Endothelial cell of umbilical vein (primary cell): ENCODE measurements around the gene AFTPH. TPM values are rescaled to one million over a fixed set of nuclear protein-coding genes. Genes with fewer than 3 reads are reported as not detected.

ENCODE experiments used
- BruUV-seq: library from RNA; stranded (reverse); fragments of 400-500 nt; replicated peaks from 2 replicates; lab custom pipeline; 2021; lab: Mats Ljungman, UMichigan
- CTCF ChIA-PET: fragments of 300-600, 350-600 bp; sonication (Branson Sonifier 250); formaldehyde crosslinking; loops from one replicate; lab custom pipeline; 2021; ENCODE audit warnings: antibody characterized with exemption, inconsistent platforms; lab: Charles Lee
- POLR2A ChIA-PET: fragments of 300-600, 350-600 bp; sonication (Branson Sonifier 250); formaldehyde crosslinking; loops from one replicate; lab custom pipeline; 2021; ENCODE audit warnings: antibody characterized with exemption, inconsistent platforms; lab: Charles Lee
- DNase-seq: peaks from one replicate; pipeline ENCODE4 v3.0.0-alpha.2; 2011; ENCODE audit warnings: low read depth, low spot score
- FAIRE-seq: peaks from 2 replicates; lab custom pipeline; 2011; peaks lifted over from hg19 to GRCh38; lab: Jason Lieb, UNC
- H2AFZ ChIP-seq: 2 replicates; pipeline ENCODE4 v1.6.0; 2012; ENCODE audit warnings: low read depth, low read length, control low read depth, inconsistent platforms
- H3K27ac ChIP-seq: 2 replicates; pipeline ENCODE4 v1.5.1; 2011; ENCODE audit warnings: low read depth, mild to moderate bottlenecking, control low read depth, low read length, moderate library complexity; ENCODE audit not compliant: insufficient read depth
- H3K27me3 ChIP-seq, 2 experiments: 2 replicates each; pipeline versions ENCODE4 v1.6.0 to v1.6.1; 2011; ENCODE audit warnings: low read length in 2 of 2, mixed read lengths in 1 of 2; ENCODE audit not compliant: control insufficient read depth in 2 of 2, insufficient read depth in 2 of 2
- H3K36me3 ChIP-seq, 2 experiments: 2 replicates in 1 of 2; 3 replicates in 1 of 2; pipeline ENCODE4 v1.5.1; 2011; ENCODE audit warnings: low read length in 2 of 2, mild to moderate bottlenecking in 1 of 2, moderate library complexity in 1 of 2; ENCODE audit not compliant: control insufficient read depth in 2 of 2, insufficient read depth in 2 of 2; ENCODE audit errors: extremely low read depth in 1 of 2
- H3K4me1 ChIP-seq: 3 replicates; pipeline ENCODE4 v1.5.1; 2011; ENCODE audit warnings: mild to moderate bottlenecking, low read length; ENCODE audit not compliant: control insufficient read depth, insufficient read depth; ENCODE audit errors: extremely low read depth
- H3K4me2 ChIP-seq: 2 replicates; pipeline ENCODE4 v1.6.1; 2011; ENCODE audit warnings: low read length, control low read depth, mixed read lengths; ENCODE audit not compliant: insufficient read depth
- H3K4me3 ChIP-seq, 3 experiments: fragments of 200-600 bp in 1 of 3; sonication (generic), shearing (Covaris generic) in 1 of 3; replicated peaks in 1 of 3; 2 replicates each; pipeline ENCODE4 v1.5.1; 2011 to 2016; ENCODE audit warnings: control low read depth in 3 of 3, low read length in 3 of 3, mild to moderate bottlenecking in 2 of 3, inconsistent platforms in 1 of 3, low read depth in 1 of 3, moderate library complexity in 1 of 3; ENCODE audit not compliant: insufficient read depth in 1 of 3
- H3K79me2 ChIP-seq: 2 replicates; pipeline ENCODE4 v1.6.0; 2012; ENCODE audit warnings: low read length, inconsistent platforms; ENCODE audit not compliant: control insufficient read depth, insufficient read depth
- H3K9ac ChIP-seq: replicated peaks from 2 replicates; pipeline ENCODE3; 2011; ENCODE audit warnings: low read length, control low read depth; ENCODE audit not compliant: insufficient read depth; ENCODE audit errors: extremely low read depth
- H3K9me1 ChIP-seq: replicated peaks from 3 replicates; pipeline ENCODE4 v1.6.0; 2011; ENCODE audit warnings: mild to moderate bottlenecking, low read length; ENCODE audit not compliant: control insufficient read depth, insufficient read depth; ENCODE audit errors: extremely low read depth
- H3K9me3 ChIP-seq: replicated peaks from 2 replicates; pipeline ENCODE4 v1.5.1; 2012; ENCODE audit warnings: low read length, inconsistent platforms; ENCODE audit not compliant: control insufficient read depth, insufficient read depth
- H4K20me1 ChIP-seq: replicated peaks from 2 replicates; pipeline ENCODE3; 2011; ENCODE audit warnings: mild to moderate bottlenecking, low read length; ENCODE audit not compliant: control insufficient read depth, insufficient read depth; ENCODE audit errors: extremely low read depth
- CTCF ChIP-seq, 2 donors: IDR thresholded peaks; 1 replicate in 1 of 2; 2 replicates in 1 of 2; pipeline ENCODE4 v1.5.1; 2011; ENCODE audit warnings: low read length in 2 of 2, mild to moderate bottlenecking in 2 of 2, moderate library complexity in 2 of 2, control low read depth in 1 of 2, inconsistent platforms in 1 of 2, low read depth in 1 of 2; ENCODE audit not compliant: insufficient read depth in 1 of 2; ENCODE audit errors: extremely low read depth in 1 of 2
- EZH2 ChIP-seq: IDR thresholded peaks from 2 replicates; pipeline ENCODE4 v1.6.1; 2012; ENCODE audit warnings: borderline replicate concordance, low read depth, mild to moderate bottlenecking, moderate library complexity, low read length, inconsistent platforms; ENCODE audit not compliant: severe bottlenecking
- GATA2 ChIP-seq: IDR thresholded peaks from 2 replicates; pipeline ENCODE4 v1.7.0; 2011; ENCODE audit warnings: low read depth, mild to moderate bottlenecking, moderate library complexity, mixed read lengths, low read length; ENCODE audit not compliant: insufficient read length, insufficient read depth
- JUN ChIP-seq: IDR thresholded peaks from 2 replicates; pipeline ENCODE4 v1.6.1; 2011; ENCODE audit warnings: borderline replicate concordance, low read depth; ENCODE audit not compliant: insufficient read length, insufficient read depth
- MAX ChIP-seq: IDR thresholded peaks from 2 replicates; pipeline ENCODE4 v1.6.1; 2011; ENCODE audit not compliant: insufficient read depth, insufficient read length
- POLR2A ChIP-seq: IDR thresholded peaks from 2 replicates; pipeline ENCODE4 v1.6.1; 2012; ENCODE audit warnings: low read depth, mild to moderate bottlenecking, control low read depth, low read length
- POLR2AphosphoS5 ChIP-seq: IDR thresholded peaks from 2 replicates; pipeline ENCODE4 v1.6.1; 2012; ENCODE audit warnings: low read depth, mild to moderate bottlenecking, control low read depth, low read length, moderate library complexity; ENCODE audit not compliant: insufficient read depth
- dilution Hi-C: fragments of 300-500 bp; cut with MboI; formaldehyde crosslinking; loops from one replicate; pipeline ENCODE4 v1.15.0; 2019; ENCODE audit warnings: low sequenced_read_pairs; ENCODE audit not compliant: extremely low pct_ligation_motif_present
- intact Hi-C: fragments of 100-400 bp; cut with micrococcal nuclease; formaldehyde crosslinking; loops from one replicate; pipeline ENCODE4 v1.10.0; 2022
- polyA plus RNA-seq, 4 experiments: library from polyadenylated mRNA; depleted of rRNA in 3 of 4; stranded (reverse) in 3 of 4; unstranded in 1 of 4; fragments of >200 nt; gene quantifications; 2 replicates each; pipeline versions ENCODE4 v1.2.1 to v1.2.3, GENCODE V29; 2011 to 2012; ENCODE audit warnings: missing spikeins in 1 of 4
- total RNA-seq: library from RNA; stranded (reverse); gene quantifications from 2 replicates; pipeline ENCODE4 v1.2.3, GENCODE V29; 2021

AFTPH gene
- total and polyA plus RNA-seq, 2 donors (not counting 3 experiments of a cell fraction or from before 2014, with no cell fraction given), result 6.9 to 15.3 TPM

- POLR2A ChIA-PET, result no interaction called here
- TF ChIP-seq CTCF (IDR thresholded peaks at IDR 0.05; ENCODE audit: extremely low read depth in 1 of 2, insufficient read depth in 1 of 2, low read depth in 1 of 2, low read length in 2 of 2) (no peak), MAX (no peak), POLR2A (no peak), GATA2 (no peak), EZH2 (no peak), POLR2AphosphoS5 (no peak), JUN (no peak)
- no peak overlapping the region for H3K27ac ChIP-seq
- H3K9me3 ChIP-seq, result no peaks in the 10 kb centered on the region
- peaks cover 3% of the 10 kb centered on the region for H3K79me2 ChIP-seq
- FAIRE-seq, result no peak
- H3K4me1 ChIP-seq, result no peaks in the 10 kb centered on the region
- H3K4me2 ChIP-seq, result no peak overlapping the region
- no peak overlapping the region for H3K9ac ChIP-seq
- peaks cover 4% of the 10 kb centered on the region for H4K20me1 ChIP-seq
- no peak overlapping the region for H3K4me3 ChIP-seq
- no peaks in the 10 kb centered on the region for H3K36me3 ChIP-seq
- dilution Hi-C loops, result no loop called here
- H2AFZ ChIP-seq, result no peak overlapping the region
- no TSS peak for BruUV-seq
- H3K9me1 ChIP-seq, result no peaks in the 10 kb centered on the region
- CTCF ChIA-PET, result interaction anchor here (0.7 to 1.0 kb wide), 2 partner anchors 38 to 211 kb away, joined by 3 to 4 read pairs; no protein-coding TSS in a partner anchor
- DNase-seq, result peak; percentile 7
- intact Hi-C loops, result no loop called here
- H3K27me3 ChIP-seq, result no peaks in the 10 kb centered on the region
Observed at GRCh38 chr2:64548761-64549160, 24.6 kb downstream of the AFTPH start.
